ENCODE measurements around the gene TMEM151B.

The TMEM151B gene

GRCh38 chr6:44233567-44234100 is 36.6 kb upstream of the TMEM151B start:
- DNase-seq: no peak

- DNase-seq: peak; percentile 65
Measured at GRCh38 chr6:44234101-44235025, 35.9 kb upstream of the TMEM151B start.

- DNase-seq: no peak
Measured at GRCh38 chr6:44235269-44235668, 35.0 kb upstream of the TMEM151B start.

GRCh38 chr6:44235891-44236516 is 34.2 kb upstream of the TMEM151B start:
- no peak for DNase-seq

GRCh38 chr6:44237021-44237812 is 33.0 kb upstream of the TMEM151B start:
- peak; percentile 83 for DNase-seq

- peak; percentile 60 for DNase-seq
Measured at GRCh38 chr6:44237813-44238433, 32.3 kb upstream of the TMEM151B start.

- no peak for DNase-seq
Measured at GRCh38 chr6:44238687-44239350, 31.4 kb upstream of the TMEM151B start.

GRCh38 chr6:44243345-44243744 is 26.9 kb upstream of the TMEM151B start:
- no peak for DNase-seq

- no peak for DNase-seq
Measured at GRCh38 chr6:44245391-44245911, 24.8 kb upstream of the TMEM151B start.

- DNase-seq: peak; percentile 76
Measured at GRCh38 chr6:44245912-44246662, 24.2 kb upstream of the TMEM151B start.

- DNase-seq: peak; percentile 99
Measured at GRCh38 chr6:44246663-44247337, 23.4 kb upstream of the TMEM151B start, which contains the start of gene HSP90AB1. TSS of gene HSP90AB1 (plus strand) at chr6:44247101. CDS start at chr6:44248630, 1,529 bp downstream.

- peak; percentile 55 for DNase-seq
Measured at GRCh38 chr6:44247338-44248302, 22.6 kb upstream of the TMEM151B start.

GRCh38 chr6:44248579-44248978 is 21.7 kb upstream of the TMEM151B start:
- DNase-seq: no peak

- DNase-seq: no peak
Measured at GRCh38 chr6:44249082-44249748, 21.0 kb upstream of the TMEM151B start.

- no peak for DNase-seq
Measured at GRCh38 chr6:44250067-44250717, 20.1 kb upstream of the TMEM151B start.

GRCh38 chr6:44250718-44251123 is 19.5 kb upstream of the TMEM151B start:
- DNase-seq: no peak

GRCh38 chr6:44251576-44252524 is 18.4 kb upstream of the TMEM151B start:
- DNase-seq: no peak
